GM18867 (cell line): ENCODE data around the gene KCNJ6.
"Not testable (repeated sequence)": the region's sequence is repeated elsewhere in the genome, so short reads cannot be mapped to it uniquely, and the experiment has no call there.

Experiments
- ATAC-seq: cut with Tn5 transposase; IDR thresholded peaks from one replicate; pipeline ENCODE4 v1.9.1; 2021; ENCODE audit warnings: mild to moderate bottlenecking, moderate library complexity; ENCODE audit not compliant: unreplicated experiment

KCNJ6 gene

GRCh38 chr21:37582590-37582989, 333.7 kb downstream of the KCNJ6 start:
- peak; percentile 46 for ATAC-seq

- ATAC-seq, result no peak
These were observed 335.6 kb downstream of the KCNJ6 start for GRCh38 chr21:37580666-37581065.

- no peak for ATAC-seq
These were observed 336.9 kb downstream of the KCNJ6 start for GRCh38 chr21:37579356-37579755.

GRCh38 chr21:37578471-37579126, 337.7 kb downstream of the KCNJ6 start:
- ATAC-seq, result no peak

GRCh38 chr21:37576929-37577328, 339.3 kb downstream of the KCNJ6 start:
- not testable (repeated sequence) for ATAC-seq

GRCh38 chr21:37575580-37575979, 340.7 kb downstream of the KCNJ6 start:
- no peak for ATAC-seq

GRCh38 chr21:37574751-37575150, 341.5 kb downstream of the KCNJ6 start:
- ATAC-seq, result no peak

- no peak for ATAC-seq
These were observed 341.9 kb downstream of the KCNJ6 start for GRCh38 chr21:37574316-37574715.

- ATAC-seq, result no peak
These were observed 344.8 kb downstream of the KCNJ6 start for GRCh38 chr21:37571442-37571841.

GRCh38 chr21:37568916-37569315, 347.3 kb downstream of the KCNJ6 start:
- ATAC-seq, result no peak

- ATAC-seq, result no peak
These were observed 347.8 kb downstream of the KCNJ6 start for GRCh38 chr21:37568415-37568814.

GRCh38 chr21:37566790-37567615, 349.3 kb downstream of the KCNJ6 start:
- ATAC-seq, result no peak

- no peak for ATAC-seq
These were observed 350.6 kb downstream of the KCNJ6 start for GRCh38 chr21:37565530-37566223.

- ATAC-seq, result no peak
These were observed 351.2 kb downstream of the KCNJ6 start for GRCh38 chr21:37564924-37565529.

GRCh38 chr21:37564341-37564923, 351.8 kb downstream of the KCNJ6 start:
- peak; percentile 48 for ATAC-seq

- peak; percentile 93 for ATAC-seq
These were observed 352.5 kb downstream of the KCNJ6 start for GRCh38 chr21:37563641-37564340.

GRCh38 chr21:37562920-37563640, 353.2 kb downstream of the KCNJ6 start:
- ATAC-seq, result peak; percentile 17

GRCh38 chr21:37561941-37562919, 354.0 kb downstream of the KCNJ6 start:
- no peak for ATAC-seq
